Stimulated activated CD8-positive, alpha-beta memory T cell treated with anti-CD3 and anti-CD28 coated beads, Interleukin-4, amount 100 ng/mL, for 48 hours (primary cell): ENCODE results near the gene CCR5.
"Not testable (repeated sequence)": the region's sequence is repeated elsewhere in the genome, so short reads cannot be mapped to it uniquely, and the experiment has no call there.

ENCODE experiments used
- DNase-seq: peaks from one replicate; pipeline ENCODE4 v3.0.0-alpha.2; 2020

Gene CCR5

GRCh38 chr3:46388847-46389246 is 18.1 kb downstream of the CCR5 start:
- not testable (repeated sequence) for DNase-seq

GRCh38 chr3:46389306-46389705 is 18.6 kb downstream of the CCR5 start:
- DNase-seq, result no peak

GRCh38 chr3:46391526-46391925 is 20.8 kb downstream of the CCR5 start:
- DNase-seq, result not testable (repeated sequence)

- no peak for DNase-seq
Measured at GRCh38 chr3:46393011-46393410, 22.3 kb downstream of the CCR5 start.

GRCh38 chr3:46393554-46394434 is 23.0 kb downstream of the CCR5 start:
- DNase-seq, result no peak

- no peak for DNase-seq
Measured at GRCh38 chr3:46395210-46395661, 24.5 kb downstream of the CCR5 start.

GRCh38 chr3:46395766-46396530 is 25.2 kb downstream of the CCR5 start:
- DNase-seq, result no peak

- DNase-seq, result no peak
Measured at GRCh38 chr3:46397111-46397510, 26.4 kb downstream of the CCR5 start.

- DNase-seq, result no peak
Measured at GRCh38 chr3:46398186-46398955, 27.6 kb downstream of the CCR5 start.

- no peak for DNase-seq
Measured at GRCh38 chr3:46399098-46399497, 28.4 kb downstream of the CCR5 start.

- no peak for DNase-seq
Measured at GRCh38 chr3:46399557-46399956, 28.8 kb downstream of the CCR5 start.

- no peak for DNase-seq
Measured at GRCh38 chr3:46400000-46400734, 29.4 kb downstream of the CCR5 start.

GRCh38 chr3:46400846-46401245 is 30.1 kb downstream of the CCR5 start:
- DNase-seq, result no peak

GRCh38 chr3:46401579-46401978 is 30.8 kb downstream of the CCR5 start:
- no peak for DNase-seq

GRCh38 chr3:46402902-46403301 is 32.2 kb downstream of the CCR5 start:
- DNase-seq, result not testable (repeated sequence)

- no peak for DNase-seq
Measured at GRCh38 chr3:46405301-46406019, 34.7 kb downstream of the CCR5 start.

- no peak for DNase-seq
Measured at GRCh38 chr3:46406443-46406787, 35.7 kb downstream of the CCR5 start.

- DNase-seq, result peak; percentile 54
Measured at GRCh38 chr3:46406788-46407611, 36.3 kb downstream of the CCR5 start, which contains the start of the genes CCR5AS and CCRL2. CCR5AS (minus strand) TSS chr3:46407066. CCRL2 (plus strand) TSS chr3:46407259; CDS start chr3:46408080, 821 bp downstream.

GRCh38 chr3:46407970-46408369 is 37.2 kb downstream of the CCR5 start:
- DNase-seq, result no peak

- no peak for DNase-seq
Measured at GRCh38 chr3:46408853-46409252, 38.1 kb downstream of the CCR5 start.
